WTC11 (cell line): Measurements from ENCODE around the gene PILRB. TPM values are rescaled to one million over a fixed set of nuclear protein-coding genes. Genes with fewer than 3 reads are reported as not detected.

ENCODE experiments used
- ATAC-seq: fragments of 200-7000 bp; cut with Tn5 transposase; 2 replicates; pipeline ENCODE4 v1.10.0; 2021; ENCODE audit warnings: mild to moderate bottlenecking, moderate library complexity
- CTCF ChIA-PET: fragments of 300-600 bp; sonication (Branson Sonifier 250); formaldehyde crosslinking; loops from one replicate; lab custom pipeline; 2021; ENCODE audit warnings: antibody characterized with exemption; lab: Charles Lee
- POLR2A ChIA-PET: fragments of 350-600 bp; sonication (Branson Sonifier 250); formaldehyde crosslinking; loops from one replicate; lab custom pipeline; 2021; ENCODE audit warnings: antibody characterized with exemption; lab: Charles Lee
- DNase-seq: peaks from one replicate; pipeline ENCODE4 v3.0.0; 2021; ENCODE audit warnings: low spot score
- H3K27ac Mint-ChIP-seq: 2 replicates; pipeline ENCODE4 v1.8.0; 2021; ENCODE audit warnings: mixed read lengths
- H3K27me3 Mint-ChIP-seq: 2 replicates; pipeline ENCODE4 v1.8.0; 2021; ENCODE audit warnings: low read depth, mild to moderate bottlenecking, moderate library complexity, mixed read lengths
- H3K36me3 Mint-ChIP-seq: 2 replicates; pipeline ENCODE4 v1.8.0; 2021; ENCODE audit warnings: mixed read lengths
- H3K4me1 Mint-ChIP-seq: 2 replicates; pipeline ENCODE4 v1.8.0; 2022; ENCODE audit warnings: mixed read lengths
- H3K4me3 Mint-ChIP-seq: 2 replicates; pipeline ENCODE4 v1.8.0; 2021; ENCODE audit warnings: mild to moderate bottlenecking, moderate library complexity, mixed read lengths
- H3K9me3 Mint-ChIP-seq: 2 replicates; pipeline ENCODE4 v1.8.0; 2021; ENCODE audit warnings: mixed read lengths
- FOXP4 ChIP-seq: sonication (generic); formaldehyde crosslinking; IDR thresholded peaks from 2 replicates; pipeline ENCODE4 v1.8.0; 2022; ENCODE audit warnings: mild to moderate bottlenecking, missing genetic modification reagents
- GABPB1 ChIP-seq: sonication (generic); formaldehyde crosslinking; IDR thresholded peaks from 2 replicates; pipeline ENCODE4 v1.8.1; 2023; ENCODE audit warnings: mild to moderate bottlenecking, missing genetic modification reagents
- IRF1 ChIP-seq: sonication (generic); formaldehyde crosslinking; IDR thresholded peaks from 2 replicates; pipeline ENCODE4 v1.8.0; 2023; ENCODE audit warnings: missing genetic modification reagents
- KAT7 ChIP-seq: sonication (generic); formaldehyde crosslinking; IDR thresholded peaks from 2 replicates; pipeline ENCODE4 v1.8.1; 2023; ENCODE audit warnings: missing genetic modification reagents, mild to moderate bottlenecking, borderline replicate concordance
- MXD4 ChIP-seq: fragments of 250-450 bp; sonication (Bioruptor Pico); IDR thresholded peaks from 2 replicates; pipeline ENCODE4 v1.8.0; 2021; ENCODE audit warnings: mild to moderate bottlenecking, moderate library complexity, borderline replicate concordance
- NFYB ChIP-seq: sonication (generic); formaldehyde crosslinking; conservative IDR thresholded peaks from 2 replicates; pipeline ENCODE4 v1.8.0; 2022; ENCODE audit warnings: low read depth, missing genetic modification reagents
- RELA ChIP-seq: sonication (generic); formaldehyde crosslinking; IDR thresholded peaks from 2 replicates; pipeline ENCODE4 v1.8.1; 2022; ENCODE audit warnings: missing genetic modification reagents, mild to moderate bottlenecking, borderline replicate concordance
- SMAD3 ChIP-seq: sonication (generic); formaldehyde crosslinking; IDR thresholded peaks from 2 replicates; pipeline ENCODE4 v1.8.0; 2022; ENCODE audit warnings: missing genetic modification reagents, mild to moderate bottlenecking, borderline replicate concordance
- SP1 ChIP-seq: sonication (generic); formaldehyde crosslinking; conservative IDR thresholded peaks from 2 replicates; pipeline ENCODE4 v1.8.1; 2022; ENCODE audit warnings: missing genetic modification reagents
- ZNF263 ChIP-seq: sonication (generic); formaldehyde crosslinking; IDR thresholded peaks from 2 replicates; pipeline ENCODE4 v1.8.1; 2022; ENCODE audit warnings: low read depth, mild to moderate bottlenecking, moderate library complexity, missing genetic modification reagents
- ZNF281 ChIP-seq: sonication (generic); formaldehyde crosslinking; IDR thresholded peaks from 2 replicates; pipeline ENCODE4 v1.8.0; 2023; ENCODE audit warnings: mild to moderate bottlenecking, missing genetic modification reagents
- ZNF423 ChIP-seq: fragments of 250-450 bp; sonication (Bioruptor Pico); IDR thresholded peaks from 2 replicates; pipeline ENCODE4 v2.1.2; 2022; ENCODE audit warnings: mild to moderate bottlenecking, moderate library complexity
- ZNF512 ChIP-seq: sonication (generic); formaldehyde crosslinking; IDR thresholded peaks from 2 replicates; pipeline ENCODE4 v1.8.1; 2022; ENCODE audit warnings: missing genetic modification reagents, borderline replicate concordance
- total RNA-seq: library from RNA; stranded (reverse); gene quantifications from 3 replicates; pipeline ENCODE4 v1.2.3, GENCODE V29; 2021
- TF ChIP-seq, protein P1 (sequence below): fragments of 250-450 bp; sonication (Bioruptor Pico); conservative IDR thresholded peaks from 2 replicates; pipeline ENCODE4 v1.9.0; 2021; ENCODE audit warnings: mild to moderate bottlenecking
- TF ChIP-seq, protein P2 (sequence below): sonication (generic); formaldehyde crosslinking; IDR thresholded peaks from 2 replicates; pipeline ENCODE4 v1.8.0; 2022; ENCODE audit warnings: mild to moderate bottlenecking, missing genetic modification reagents
- TF ChIP-seq, protein P3 (sequence below): sonication (generic); formaldehyde crosslinking; IDR thresholded peaks from 2 replicates; pipeline ENCODE4 v1.8.1; 2023; ENCODE audit warnings: mild to moderate bottlenecking, missing genetic modification reagents, borderline replicate concordance
- TF ChIP-seq, protein P4 (sequence below): sonication (generic); formaldehyde crosslinking; IDR thresholded peaks from 2 replicates; pipeline ENCODE4 v1.8.0; 2022; ENCODE audit warnings: mild to moderate bottlenecking, missing genetic modification reagents
- TF ChIP-seq, protein P5 (sequence below): sonication (generic); formaldehyde crosslinking; IDR thresholded peaks from 2 replicates; pipeline ENCODE4 v1.8.1; 2022; ENCODE audit warnings: mild to moderate bottlenecking, missing genetic modification reagents, moderate library complexity, borderline replicate concordance

The PILRB gene
- total RNA-seq, 1 experiment from 2014 or later, result 30.7 TPM

DNA sequence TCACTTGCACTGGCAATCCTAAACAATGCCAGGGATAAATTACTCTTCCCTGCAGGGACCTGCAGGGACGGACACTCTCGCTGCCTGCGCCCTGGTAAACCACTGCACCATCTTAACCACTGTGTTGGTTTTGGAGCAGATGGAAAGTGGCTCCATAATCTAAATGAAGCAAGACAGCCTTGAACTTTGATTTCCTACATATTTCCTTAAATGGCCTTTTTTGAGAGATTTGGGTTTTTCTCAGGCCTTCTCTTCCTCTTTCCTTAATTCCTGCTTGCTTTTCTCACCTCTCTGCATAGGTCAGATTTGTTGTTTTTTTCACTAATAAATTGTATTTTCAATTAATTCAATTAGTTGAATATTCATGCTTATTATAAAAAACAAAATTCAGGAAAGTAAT lies 18.1 kb downstream of the PILRB start:
- no peak for ATAC-seq
- Mint-ChIP-seq H3K27me3 (no peaks in the 10 kb centered on the region), H3K4me1 (peaks cover 26% of the 10 kb centered on the region), H3K9me3 (no peaks in the 10 kb centered on the region), H3K4me3 (no peak overlapping the region), H3K36me3 (no peaks in the 10 kb centered on the region), H3K27ac (no peak overlapping the region)
- TF ChIP-seq KAT7 (CRISPR knock-in tag) (no peak), ZNF281 (CRISPR knock-in tag) (no peak), NFYB (CRISPR knock-in tag) (no peak), SMAD3 (CRISPR knock-in tag) (no peak), GABPB1 (CRISPR knock-in tag) (no peak), RELA (CRISPR knock-in tag) (no peak)
- TF ChIP-seq, protein P1, sequence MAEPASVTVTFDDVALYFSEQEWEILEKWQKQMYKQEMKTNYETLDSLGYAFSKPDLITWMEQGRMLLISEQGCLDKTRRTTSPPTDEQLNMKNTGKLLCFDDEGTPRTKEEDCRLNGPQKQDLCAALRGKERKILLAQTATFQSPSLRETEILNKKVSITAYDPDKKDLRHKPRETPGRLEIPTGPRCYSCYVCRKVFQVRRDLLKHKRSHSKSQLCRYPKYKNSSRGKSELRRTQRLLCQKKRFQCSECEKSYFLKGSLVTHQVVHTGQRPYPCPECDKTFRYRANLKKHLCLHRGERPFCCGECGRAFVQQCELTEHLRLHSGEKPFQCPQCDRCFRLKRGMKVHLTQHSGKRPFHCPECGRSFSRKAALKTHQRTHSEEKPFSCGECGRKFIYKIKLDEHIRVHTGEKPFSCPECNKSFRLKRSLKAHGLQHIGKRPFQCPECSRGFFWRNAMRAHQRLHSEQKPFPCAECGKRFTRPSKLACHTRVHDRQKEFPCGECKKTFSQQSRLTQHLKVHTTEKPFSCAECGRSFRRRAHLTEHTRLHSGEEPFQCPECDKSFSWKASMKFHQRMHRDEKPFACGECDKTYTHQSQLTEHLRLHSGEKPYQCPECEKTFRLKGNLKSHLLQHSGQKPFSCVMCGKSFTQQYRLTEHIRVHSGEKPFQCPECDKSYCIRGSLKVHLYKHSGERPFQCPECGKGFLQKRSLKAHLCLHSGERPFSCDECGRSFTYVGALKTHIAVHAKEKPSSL (CRISPR knock-in tag), result no peak
- TF ChIP-seq, protein P2, sequence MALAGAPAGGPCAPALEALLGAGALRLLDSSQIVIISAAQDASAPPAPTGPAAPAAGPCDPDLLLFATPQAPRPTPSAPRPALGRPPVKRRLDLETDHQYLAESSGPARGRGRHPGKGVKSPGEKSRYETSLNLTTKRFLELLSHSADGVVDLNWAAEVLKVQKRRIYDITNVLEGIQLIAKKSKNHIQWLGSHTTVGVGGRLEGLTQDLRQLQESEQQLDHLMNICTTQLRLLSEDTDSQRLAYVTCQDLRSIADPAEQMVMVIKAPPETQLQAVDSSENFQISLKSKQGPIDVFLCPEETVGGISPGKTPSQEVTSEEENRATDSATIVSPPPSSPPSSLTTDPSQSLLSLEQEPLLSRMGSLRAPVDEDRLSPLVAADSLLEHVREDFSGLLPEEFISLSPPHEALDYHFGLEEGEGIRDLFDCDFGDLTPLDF, result no peak
- DNase-seq, result no peak
- ChIA-PET CTCF (no interaction called here), POLR2A (no interaction called here)

GRCh38 chr7:100378114-100378755 lies 20.3 kb downstream of the PILRB start:
- POLR2A ChIA-PET, result no interaction called here
- Mint-ChIP-seq H3K27ac (no peak overlapping the region), H3K27me3 (peaks cover 9% of the 10 kb centered on the region), H3K9me3 (peaks cover 8% of the 10 kb centered on the region; the same call in 1 of the 2 replicates), H3K4me3 (no peak overlapping the region), H3K36me3 (no peaks in the 10 kb centered on the region), H3K4me1 (peaks cover 18% of the 10 kb centered on the region)
- CTCF ChIA-PET, result no interaction called here
- DNase-seq (no peak), ATAC-seq (no peak)
- TF ChIP-seq ZNF512 (CRISPR knock-in tag) (no peak), IRF1 (CRISPR knock-in tag) (no peak), SP1 (CRISPR knock-in tag) (no peak), ZNF263 (no peak), MXD4 (CRISPR knock-in tag) (no peak), ZNF423 (CRISPR knock-in tag) (no peak), FOXP4 (no peak)
- TF ChIP-seq, protein P3, sequence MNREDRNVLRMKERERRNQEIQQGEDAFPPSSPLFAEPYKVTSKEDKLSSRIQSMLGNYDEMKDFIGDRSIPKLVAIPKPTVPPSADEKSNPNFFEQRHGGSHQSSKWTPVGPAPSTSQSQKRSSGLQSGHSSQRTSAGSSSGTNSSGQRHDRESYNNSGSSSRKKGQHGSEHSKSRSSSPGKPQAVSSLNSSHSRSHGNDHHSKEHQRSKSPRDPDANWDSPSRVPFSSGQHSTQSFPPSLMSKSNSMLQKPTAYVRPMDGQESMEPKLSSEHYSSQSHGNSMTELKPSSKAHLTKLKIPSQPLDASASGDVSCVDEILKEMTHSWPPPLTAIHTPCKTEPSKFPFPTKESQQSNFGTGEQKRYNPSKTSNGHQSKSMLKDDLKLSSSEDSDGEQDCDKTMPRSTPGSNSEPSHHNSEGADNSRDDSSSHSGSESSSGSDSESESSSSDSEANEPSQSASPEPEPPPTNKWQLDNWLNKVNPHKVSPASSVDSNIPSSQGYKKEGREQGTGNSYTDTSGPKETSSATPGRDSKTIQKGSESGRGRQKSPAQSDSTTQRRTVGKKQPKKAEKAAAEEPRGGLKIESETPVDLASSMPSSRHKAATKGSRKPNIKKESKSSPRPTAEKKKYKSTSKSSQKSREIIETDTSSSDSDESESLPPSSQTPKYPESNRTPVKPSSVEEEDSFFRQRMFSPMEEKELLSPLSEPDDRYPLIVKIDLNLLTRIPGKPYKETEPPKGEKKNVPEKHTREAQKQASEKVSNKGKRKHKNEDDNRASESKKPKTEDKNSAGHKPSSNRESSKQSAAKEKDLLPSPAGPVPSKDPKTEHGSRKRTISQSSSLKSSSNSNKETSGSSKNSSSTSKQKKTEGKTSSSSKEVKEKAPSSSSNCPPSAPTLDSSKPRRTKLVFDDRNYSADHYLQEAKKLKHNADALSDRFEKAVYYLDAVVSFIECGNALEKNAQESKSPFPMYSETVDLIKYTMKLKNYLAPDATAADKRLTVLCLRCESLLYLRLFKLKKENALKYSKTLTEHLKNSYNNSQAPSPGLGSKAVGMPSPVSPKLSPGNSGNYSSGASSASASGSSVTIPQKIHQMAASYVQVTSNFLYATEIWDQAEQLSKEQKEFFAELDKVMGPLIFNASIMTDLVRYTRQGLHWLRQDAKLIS (CRISPR knock-in tag), result no peak
- TF ChIP-seq, protein P4, sequence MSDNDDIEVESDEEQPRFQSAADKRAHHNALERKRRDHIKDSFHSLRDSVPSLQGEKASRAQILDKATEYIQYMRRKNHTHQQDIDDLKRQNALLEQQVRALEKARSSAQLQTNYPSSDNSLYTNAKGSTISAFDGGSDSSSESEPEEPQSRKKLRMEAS (CRISPR knock-in tag), result no peak
- TF ChIP-seq, protein P5, sequence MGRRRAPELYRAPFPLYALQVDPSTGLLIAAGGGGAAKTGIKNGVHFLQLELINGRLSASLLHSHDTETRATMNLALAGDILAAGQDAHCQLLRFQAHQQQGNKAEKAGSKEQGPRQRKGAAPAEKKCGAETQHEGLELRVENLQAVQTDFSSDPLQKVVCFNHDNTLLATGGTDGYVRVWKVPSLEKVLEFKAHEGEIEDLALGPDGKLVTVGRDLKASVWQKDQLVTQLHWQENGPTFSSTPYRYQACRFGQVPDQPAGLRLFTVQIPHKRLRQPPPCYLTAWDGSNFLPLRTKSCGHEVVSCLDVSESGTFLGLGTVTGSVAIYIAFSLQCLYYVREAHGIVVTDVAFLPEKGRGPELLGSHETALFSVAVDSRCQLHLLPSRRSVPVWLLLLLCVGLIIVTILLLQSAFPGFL (CRISPR knock-in tag), result no peak
